ENCODE measurements around the gene UGT3A1. TPM values are rescaled to one million over a fixed set of nuclear protein-coding genes. Genes with fewer than 3 reads are reported as not detected.
"Not testable (repeated sequence)": the region's sequence is repeated elsewhere in the genome, so short reads cannot be mapped to it uniquely, and the experiment has no call there.

UGT3A1 gene
- total RNA-seq, 1 experiment from 2014 or later, result 2.1 TPM

DNA sequence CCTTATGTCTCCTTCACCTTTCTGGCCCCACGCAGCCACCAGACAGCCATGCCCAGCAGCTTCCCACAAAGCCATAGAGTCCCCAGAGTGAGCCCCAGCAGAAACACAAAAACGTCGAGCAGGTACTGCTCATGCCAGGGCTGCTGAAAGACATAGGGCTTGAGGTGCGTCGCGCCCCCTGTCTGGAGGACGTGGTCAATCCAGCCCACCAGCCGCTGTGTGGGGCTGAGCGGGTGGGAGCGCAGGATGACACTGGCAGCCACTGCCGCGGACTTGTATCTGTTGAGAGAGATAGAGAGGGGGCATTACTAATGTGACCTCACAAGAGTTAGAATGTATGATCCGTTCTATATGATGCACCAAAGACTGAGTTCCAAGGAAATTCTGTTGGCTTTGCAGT is 44.5 kb upstream of the UGT3A1 start (continued):
- TF ChIP-seq, protein P1, sequence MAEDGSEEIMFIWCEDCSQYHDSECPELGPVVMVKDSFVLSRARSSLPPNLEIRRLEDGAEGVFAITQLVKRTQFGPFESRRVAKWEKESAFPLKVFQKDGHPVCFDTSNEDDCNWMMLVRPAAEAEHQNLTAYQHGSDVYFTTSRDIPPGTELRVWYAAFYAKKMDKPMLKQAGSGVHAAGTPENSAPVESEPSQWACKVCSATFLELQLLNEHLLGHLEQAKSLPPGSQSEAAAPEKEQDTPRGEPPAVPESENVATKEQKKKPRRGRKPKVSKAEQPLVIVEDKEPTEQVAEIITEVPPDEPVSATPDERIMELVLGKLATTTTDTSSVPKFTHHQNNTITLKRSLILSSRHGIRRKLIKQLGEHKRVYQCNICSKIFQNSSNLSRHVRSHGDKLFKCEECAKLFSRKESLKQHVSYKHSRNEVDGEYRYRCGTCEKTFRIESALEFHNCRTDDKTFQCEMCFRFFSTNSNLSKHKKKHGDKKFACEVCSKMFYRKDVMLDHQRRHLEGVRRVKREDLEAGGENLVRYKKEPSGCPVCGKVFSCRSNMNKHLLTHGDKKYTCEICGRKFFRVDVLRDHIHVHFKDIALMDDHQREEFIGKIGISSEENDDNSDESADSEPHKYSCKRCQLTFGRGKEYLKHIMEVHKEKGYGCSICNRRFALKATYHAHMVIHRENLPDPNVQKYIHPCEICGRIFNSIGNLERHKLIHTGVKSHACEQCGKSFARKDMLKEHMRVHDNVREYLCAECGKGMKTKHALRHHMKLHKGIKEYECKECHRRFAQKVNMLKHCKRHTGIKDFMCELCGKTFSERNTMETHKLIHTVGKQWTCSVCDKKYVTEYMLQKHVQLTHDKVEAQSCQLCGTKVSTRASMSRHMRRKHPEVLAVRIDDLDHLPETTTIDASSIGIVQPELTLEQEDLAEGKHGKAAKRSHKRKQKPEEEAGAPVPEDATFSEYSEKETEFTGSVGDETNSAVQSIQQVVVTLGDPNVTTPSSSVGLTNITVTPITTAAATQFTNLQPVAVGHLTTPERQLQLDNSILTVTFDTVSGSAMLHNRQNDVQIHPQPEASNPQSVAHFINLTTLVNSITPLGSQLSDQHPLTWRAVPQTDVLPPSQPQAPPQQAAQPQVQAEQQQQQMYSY (CRISPR knock-in tag; IDR thresholded peaks at IDR 0.05), result no peak
- TF ChIP-seq ZNF671 (CRISPR knock-in tag; IDR thresholded peaks at IDR 0.05) (no peak), ZNF416 (CRISPR knock-in tag; IDR thresholded peaks at IDR 0.05) (no peak), NR3C1 (CRISPR knock-in tag; conservative IDR thresholded peaks at IDR 0.05; ENCODE audit: low read depth) (no peak), USF1 (CRISPR knock-in tag; IDR thresholded peaks at IDR 0.05) (no peak), ZNF317 (CRISPR knock-in tag; IDR thresholded peaks at IDR 0.05; ENCODE audit: borderline replicate concordance, low read depth) (no peak), ELF4 (CRISPR knock-in tag; IDR thresholded peaks at IDR 0.05; ENCODE audit: low read depth) (no peak)

DNA sequence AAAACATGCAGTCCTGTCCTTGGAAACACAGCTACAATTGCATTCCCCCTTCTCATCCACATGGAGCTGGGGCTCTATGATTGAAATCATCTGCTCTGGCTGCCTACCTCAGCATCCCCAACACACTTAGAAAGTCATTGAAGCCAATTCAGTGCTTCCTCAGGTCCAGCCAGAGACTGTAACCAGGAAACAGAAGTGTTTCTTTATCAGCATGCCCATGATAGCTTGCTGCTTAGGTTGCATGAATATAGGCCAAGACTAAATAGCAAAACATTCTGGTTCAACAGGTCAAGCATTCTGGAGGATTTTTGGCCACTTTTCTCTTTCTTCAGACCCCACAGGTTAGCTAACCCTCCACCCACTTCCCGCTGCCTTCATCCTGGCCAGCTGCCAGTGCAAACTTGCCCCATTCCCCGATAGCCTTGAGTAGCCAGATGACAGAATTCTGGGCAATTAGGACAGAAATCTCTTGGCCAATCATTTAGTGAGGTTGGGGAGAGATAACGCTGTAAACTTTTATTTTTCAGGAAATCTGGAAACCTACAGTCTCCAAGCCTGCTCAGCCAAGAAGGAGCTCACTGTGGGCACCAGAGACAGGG is 43.4 kb upstream of the UGT3A1 start:
- H3K4me3 Mint-ChIP-seq; H3K9me3 Mint-ChIP-seq; H3K27me3 Mint-ChIP-seq (ENCODE audit: low read depth); H3K4me1 Mint-ChIP-seq; H3K36me3 Mint-ChIP-seq; H3K27ac Mint-ChIP-seq; DNase-seq (ENCODE audit: low spot score); ATAC-seq; CTCF ChIA-PET: not testable (repeated sequence)
- POLR2A ChIA-PET, result interaction anchor here (0.5 kb wide), 1 partner anchor 11 kb away, joined by 3 read pairs; no protein-coding TSS in a partner anchor

GRCh38 chr5:36033486-36033885 is 42.3 kb upstream of the UGT3A1 start:
- ChIA-PET CTCF (no interaction called here), POLR2A (no interaction called here)
- Mint-ChIP-seq H3K4me1 (no peaks in the 10 kb centered on the region), H3K27ac (no peak overlapping the region), H3K36me3 (no peaks in the 10 kb centered on the region), H3K9me3 (peaks cover under 1% of the 10 kb centered on the region; the same call in 1 of the 2 replicates), H3K27me3 (ENCODE audit: low read depth) (no peaks in the 10 kb centered on the region; the same call in 1 of the 2 replicates), H3K4me3 (no peak overlapping the region)
- DNase-seq (ENCODE audit: low spot score) (no peak), ATAC-seq (no peak)
- TF ChIP-seq CREM (CRISPR knock-in tag; IDR thresholded peaks at IDR 0.05) (no peak), ZNF423 (CRISPR knock-in tag; IDR thresholded peaks at IDR 0.05) (no peak), HMGXB4 (CRISPR knock-in tag; IDR thresholded peaks at IDR 0.05) (no peak), TP53 (CRISPR knock-in tag; IDR thresholded peaks at IDR 0.05) (no peak), GTF2I (CRISPR knock-in tag; conservative IDR thresholded peaks at IDR 0.05) (no peak), ELF4 (CRISPR knock-in tag; IDR thresholded peaks at IDR 0.05; ENCODE audit: low read depth) (no peak), ATF3 (CRISPR knock-in tag; conservative IDR thresholded peaks at IDR 0.05) (no peak), HMGA2 (CRISPR knock-in tag; IDR thresholded peaks at IDR 0.05) (no peak), SP1 (CRISPR knock-in tag; conservative IDR thresholded peaks at IDR 0.05) (no peak), ZMAT4 (CRISPR knock-in tag; IDR thresholded peaks at IDR 0.05) (no peak), PRRX2 (CRISPR knock-in tag; IDR thresholded peaks at IDR 0.05) (no peak), TEAD4 (CRISPR knock-in tag; IDR thresholded peaks at IDR 0.05) (no peak)
- TF ChIP-seq, protein P2, sequence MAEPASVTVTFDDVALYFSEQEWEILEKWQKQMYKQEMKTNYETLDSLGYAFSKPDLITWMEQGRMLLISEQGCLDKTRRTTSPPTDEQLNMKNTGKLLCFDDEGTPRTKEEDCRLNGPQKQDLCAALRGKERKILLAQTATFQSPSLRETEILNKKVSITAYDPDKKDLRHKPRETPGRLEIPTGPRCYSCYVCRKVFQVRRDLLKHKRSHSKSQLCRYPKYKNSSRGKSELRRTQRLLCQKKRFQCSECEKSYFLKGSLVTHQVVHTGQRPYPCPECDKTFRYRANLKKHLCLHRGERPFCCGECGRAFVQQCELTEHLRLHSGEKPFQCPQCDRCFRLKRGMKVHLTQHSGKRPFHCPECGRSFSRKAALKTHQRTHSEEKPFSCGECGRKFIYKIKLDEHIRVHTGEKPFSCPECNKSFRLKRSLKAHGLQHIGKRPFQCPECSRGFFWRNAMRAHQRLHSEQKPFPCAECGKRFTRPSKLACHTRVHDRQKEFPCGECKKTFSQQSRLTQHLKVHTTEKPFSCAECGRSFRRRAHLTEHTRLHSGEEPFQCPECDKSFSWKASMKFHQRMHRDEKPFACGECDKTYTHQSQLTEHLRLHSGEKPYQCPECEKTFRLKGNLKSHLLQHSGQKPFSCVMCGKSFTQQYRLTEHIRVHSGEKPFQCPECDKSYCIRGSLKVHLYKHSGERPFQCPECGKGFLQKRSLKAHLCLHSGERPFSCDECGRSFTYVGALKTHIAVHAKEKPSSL (CRISPR knock-in tag; conservative IDR thresholded peaks at IDR 0.05), result no peak
- TF ChIP-seq, protein P3, sequence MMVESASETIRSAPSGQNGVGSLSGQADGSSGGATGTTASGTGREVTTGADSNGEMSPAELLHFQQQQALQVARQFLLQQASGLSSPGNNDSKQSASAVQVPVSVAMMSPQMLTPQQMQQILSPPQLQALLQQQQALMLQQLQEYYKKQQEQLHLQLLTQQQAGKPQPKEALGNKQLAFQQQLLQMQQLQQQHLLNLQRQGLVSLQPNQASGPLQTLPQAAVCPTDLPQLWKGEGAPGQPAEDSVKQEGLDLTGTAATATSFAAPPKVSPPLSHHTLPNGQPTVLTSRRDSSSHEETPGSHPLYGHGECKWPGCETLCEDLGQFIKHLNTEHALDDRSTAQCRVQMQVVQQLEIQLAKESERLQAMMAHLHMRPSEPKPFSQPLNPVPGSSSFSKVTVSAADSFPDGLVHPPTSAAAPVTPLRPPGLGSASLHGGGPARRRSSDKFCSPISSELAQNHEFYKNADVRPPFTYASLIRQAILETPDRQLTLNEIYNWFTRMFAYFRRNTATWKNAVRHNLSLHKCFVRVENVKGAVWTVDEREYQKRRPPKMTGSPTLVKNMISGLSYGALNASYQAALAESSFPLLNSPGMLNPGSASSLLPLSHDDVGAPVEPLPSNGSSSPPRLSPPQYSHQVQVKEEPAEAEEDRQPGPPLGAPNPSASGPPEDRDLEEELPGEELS (CRISPR knock-in tag; IDR thresholded peaks at IDR 0.05), result no peak
- TF ChIP-seq, protein P4, sequence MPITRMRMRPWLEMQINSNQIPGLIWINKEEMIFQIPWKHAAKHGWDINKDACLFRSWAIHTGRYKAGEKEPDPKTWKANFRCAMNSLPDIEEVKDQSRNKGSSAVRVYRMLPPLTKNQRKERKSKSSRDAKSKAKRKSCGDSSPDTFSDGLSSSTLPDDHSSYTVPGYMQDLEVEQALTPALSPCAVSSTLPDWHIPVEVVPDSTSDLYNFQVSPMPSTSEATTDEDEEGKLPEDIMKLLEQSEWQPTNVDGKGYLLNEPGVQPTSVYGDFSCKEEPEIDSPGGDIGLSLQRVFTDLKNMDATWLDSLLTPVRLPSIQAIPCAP (CRISPR knock-in tag; IDR thresholded peaks at IDR 0.05), result no peak

Measured in WTC11 (cell line).